Stimulated activated CD8-positive, alpha-beta memory T cell treated with anti-CD3 and anti-CD28 coated beads, Interleukin-15, amount 100 ng/mL, for 48 hours (primary cell): ENCODE results near the gene GABBR1.
A peak's percentile ranks its signal among the peaks of the same experiment; 100 is the strongest.
"Not testable (repeated sequence)": the region's sequence is repeated elsewhere in the genome, so short reads cannot be mapped to it uniquely, and the experiment has no call there.

Experiments
- DNase-seq, 2 donors: peaks; one replicate each; pipeline ENCODE4 v3.0.0-alpha.2; 2020; ENCODE audit warnings: low read depth in 2 of 2

GABBR1 gene

DNA sequence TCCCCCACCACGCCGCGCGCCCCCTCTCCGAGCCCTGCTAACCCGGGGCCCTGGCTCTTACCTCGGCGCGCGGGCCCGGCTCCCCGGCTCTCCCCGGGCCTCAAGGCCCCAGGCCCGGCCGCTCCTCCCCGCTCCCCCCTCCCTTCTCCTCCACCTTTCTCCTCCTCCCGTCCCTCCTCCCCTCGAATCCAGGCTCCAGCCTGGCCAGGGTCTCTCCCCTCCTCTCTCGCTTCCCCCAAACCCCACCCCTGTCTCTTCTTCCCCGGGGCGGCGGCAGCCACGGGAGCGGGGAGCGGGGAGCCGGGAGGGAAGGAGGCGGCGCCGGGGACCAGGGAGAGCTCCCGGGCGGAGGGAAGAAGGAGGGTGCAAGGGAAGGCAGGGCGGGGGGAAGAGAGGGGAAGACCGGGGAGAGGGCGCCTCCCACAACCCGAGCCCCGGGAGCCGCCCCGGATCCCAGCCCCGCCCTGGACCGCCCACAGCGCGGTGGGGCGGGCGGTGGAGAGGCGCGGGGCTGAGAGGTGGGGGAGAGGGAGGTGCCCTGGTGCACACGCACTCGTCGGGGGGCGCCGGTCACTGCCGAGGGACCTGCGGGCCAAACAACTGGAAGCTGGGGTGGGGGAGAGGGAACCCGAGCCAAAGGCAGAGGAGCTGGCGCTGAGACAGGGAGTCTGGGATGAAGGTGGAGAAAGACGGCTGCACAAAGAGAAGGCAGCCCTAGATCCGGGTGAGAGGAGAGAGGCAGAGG lies at the start of gene GABBR1:
TSS of gene GABBR1 (minus strand) at position 395 of the 745 bp plus-strand sequence. CDS start 798 bp downstream, outside the sequence.
- DNase-seq: peak; percentile 52 to 57

DNA sequence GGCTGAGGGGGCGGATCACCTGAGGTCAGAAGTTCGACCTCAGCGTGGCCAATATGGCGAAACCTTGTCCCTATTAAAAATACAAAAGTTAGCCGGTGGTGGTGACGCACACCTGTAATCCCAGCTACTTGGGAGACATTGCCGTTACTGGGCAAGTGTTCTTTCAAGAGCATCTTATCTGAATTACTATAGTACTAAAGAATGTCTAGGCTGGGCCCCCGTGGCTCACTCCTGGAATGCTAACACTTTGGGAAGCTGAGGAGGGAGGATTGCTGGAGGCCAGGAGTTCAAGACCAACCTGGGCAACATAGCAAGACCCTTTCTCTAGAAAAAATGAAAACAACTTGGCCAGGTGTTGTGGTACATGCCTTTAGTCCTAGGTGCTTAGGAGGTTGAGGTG lies 48.8 kb upstream of the GABBR1 start:
- no peak for DNase-seq

DNA sequence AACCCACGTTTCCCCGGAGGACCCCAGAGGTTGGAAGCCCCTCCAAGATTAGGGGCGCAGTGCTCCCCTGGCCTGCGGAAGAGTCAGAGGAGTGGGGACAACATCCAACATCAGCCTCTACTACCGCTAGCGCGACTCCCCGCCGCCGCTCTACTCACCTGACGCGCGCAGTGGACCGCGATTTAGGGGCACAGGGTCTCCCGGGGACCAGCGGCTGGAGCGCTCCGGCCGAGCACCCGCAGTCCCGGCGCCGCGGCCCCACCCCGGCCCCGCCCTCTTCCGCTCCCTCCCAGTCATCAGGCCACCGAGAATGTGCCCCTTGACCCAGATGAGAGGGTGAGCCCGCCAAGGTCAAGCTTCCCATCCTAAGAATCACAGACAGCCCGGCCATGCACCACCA lies 47.9 kb upstream of the GABBR1 start, which contains the start of gene ZFP57:
TSS of gene ZFP57 (minus strand) at position 249 of the 400 bp plus-strand sequence. CDS start 4,149 bp downstream, outside the sequence.
- DNase-seq: no peak

DNA sequence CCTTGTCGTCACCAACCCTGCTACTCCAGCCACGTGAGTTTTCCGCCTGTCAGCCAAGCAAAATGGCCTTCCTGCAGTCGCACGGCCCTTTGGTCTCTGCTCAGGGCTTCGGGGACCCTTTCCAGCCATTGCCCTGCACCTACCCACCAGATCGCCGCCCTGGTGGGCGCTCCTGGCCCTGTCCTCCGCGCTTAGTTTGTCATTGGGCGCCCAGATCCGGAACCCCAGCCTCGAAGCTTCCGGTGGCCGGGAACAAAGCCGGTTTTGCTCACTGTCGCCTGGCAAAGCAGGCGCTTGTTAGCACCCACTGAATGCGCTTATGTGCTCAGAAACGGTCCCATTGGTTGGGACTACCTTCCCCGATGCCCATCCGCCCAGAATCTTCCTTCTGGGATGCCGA lies 47.4 kb upstream of the GABBR1 start:
- no peak for DNase-seq

DNA sequence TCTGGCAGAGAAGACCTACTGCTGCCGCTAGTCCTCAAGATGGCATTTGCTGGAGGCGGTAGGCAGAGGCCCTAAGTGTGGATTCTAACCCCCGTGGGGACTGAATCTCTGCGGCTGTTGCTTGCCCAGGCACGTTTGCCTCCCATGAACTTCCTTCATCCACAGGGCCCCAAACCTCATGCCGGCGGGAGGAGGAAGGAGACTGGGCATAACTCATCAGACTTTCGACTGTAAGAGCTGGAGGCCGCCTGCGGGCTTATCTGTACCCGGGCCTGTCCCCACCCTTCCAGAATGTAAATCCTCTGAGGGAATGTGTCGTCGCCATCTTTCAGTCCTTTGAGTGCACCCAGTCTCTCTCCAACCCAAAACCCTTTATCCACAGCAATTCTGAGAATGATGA lies 47.0 kb upstream of the GABBR1 start:
- no peak for DNase-seq

DNA sequence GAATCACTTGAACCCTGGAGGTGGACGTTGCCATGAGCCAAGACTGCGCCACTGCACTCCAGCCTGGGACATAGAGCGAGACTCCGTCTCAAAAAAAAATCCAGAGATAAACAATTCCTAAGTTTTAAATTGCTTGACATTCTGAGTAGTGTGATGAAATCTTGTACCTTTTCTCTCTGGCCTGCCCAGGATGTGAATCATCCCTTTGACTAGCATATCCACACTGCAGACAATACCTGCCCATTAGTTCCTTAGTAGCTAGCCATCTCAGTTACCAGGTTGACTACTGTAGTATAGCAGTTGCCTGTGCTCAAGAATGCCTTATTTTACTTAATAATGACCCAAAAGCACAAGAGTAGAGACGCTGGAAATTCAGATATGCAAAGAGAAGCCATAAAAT lies 45.1 kb upstream of the GABBR1 start:
- DNase-seq: no peak

DNA sequence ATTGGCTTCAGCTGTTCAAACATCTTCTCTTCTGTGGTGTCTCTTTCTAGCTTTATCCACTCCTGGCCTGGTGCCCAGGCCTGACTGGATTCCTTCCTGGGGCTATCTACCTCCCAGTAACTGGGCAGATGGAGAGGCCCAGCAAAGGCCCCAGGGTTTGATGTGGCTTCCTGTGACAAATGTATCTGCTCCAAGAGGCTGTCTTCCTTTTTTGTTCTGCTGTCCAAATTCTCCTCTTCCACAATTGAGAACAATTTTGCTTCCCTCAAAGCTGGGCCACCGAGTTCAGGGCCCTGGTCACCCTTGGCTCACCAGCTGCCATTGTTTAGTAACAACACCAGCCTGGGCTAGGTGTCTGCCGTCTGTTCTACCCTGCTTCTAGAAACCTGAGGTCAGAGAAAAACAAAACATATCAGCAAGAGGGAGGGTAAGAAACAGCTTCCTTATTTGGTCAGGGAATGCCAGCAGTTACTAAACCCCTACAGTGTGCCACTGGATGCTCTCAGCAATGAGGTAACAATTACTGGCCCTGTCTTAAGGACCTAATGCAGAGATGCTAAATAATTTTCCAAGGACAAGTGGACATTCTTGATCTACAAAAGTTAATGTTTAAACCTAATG lies 44.1 kb upstream of the GABBR1 start:
- no peak for DNase-seq

DNA sequence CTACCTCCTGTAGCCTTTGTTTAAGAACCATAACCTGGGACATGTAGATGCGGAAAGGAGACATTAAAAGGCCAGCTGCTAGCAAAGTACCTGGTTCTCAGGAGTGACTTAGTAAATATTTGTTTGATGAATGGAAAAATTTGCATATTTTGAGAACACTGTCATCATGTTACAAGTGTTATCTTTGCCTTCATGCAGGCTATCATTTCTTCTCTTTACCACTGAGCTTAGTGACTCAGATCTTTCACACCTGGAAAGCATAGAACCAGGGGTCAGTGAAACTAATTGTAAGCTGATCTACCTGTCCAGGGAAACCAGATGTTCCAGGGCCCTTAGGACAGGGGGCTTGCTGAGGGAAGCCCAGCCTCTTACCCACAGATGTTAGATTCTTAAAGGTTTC lies 42.6 kb upstream of the GABBR1 start:
- DNase-seq: no peak

DNA sequence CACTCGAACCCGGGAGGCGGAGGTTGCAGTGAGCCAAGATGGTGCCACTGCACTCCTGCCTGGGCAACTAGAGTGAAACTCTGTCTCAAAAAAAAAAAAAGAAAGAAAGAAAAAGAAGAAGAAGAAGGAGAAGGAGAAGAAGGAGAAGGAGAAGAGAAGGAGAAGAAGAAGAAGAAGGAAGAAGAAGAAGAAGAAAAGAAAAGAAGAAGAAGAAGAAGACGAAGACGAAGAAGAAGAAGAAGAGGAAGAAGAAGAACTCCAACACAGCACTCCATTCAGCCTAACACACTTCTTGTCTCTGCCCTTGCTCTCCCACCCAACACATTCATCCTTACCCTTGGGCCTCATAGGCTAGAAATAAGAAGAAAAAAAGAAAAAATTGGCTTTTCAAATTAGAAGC lies 41.0 kb upstream of the GABBR1 start:
- no peak for DNase-seq

DNA sequence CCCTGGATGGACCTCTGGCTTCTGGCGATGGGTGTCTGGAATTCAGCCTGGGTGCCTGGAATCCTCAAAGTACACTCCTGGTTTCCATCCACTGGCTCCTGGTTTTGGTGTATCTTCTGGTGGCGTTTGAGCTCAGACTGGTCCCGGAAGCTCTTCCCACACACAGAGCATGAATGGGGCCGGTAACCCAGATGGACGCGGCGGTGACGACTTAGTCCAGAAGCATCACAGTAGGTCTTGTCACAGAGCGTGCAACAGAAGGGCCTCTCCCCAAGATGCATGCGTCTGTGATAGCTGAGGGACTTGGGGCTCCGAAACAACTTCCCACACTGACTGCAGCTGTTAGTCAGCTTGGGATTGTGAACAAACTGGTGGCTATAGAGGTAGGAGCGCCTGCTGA lies 40.2 kb upstream of the GABBR1 start:
- no peak for DNase-seq

DNA sequence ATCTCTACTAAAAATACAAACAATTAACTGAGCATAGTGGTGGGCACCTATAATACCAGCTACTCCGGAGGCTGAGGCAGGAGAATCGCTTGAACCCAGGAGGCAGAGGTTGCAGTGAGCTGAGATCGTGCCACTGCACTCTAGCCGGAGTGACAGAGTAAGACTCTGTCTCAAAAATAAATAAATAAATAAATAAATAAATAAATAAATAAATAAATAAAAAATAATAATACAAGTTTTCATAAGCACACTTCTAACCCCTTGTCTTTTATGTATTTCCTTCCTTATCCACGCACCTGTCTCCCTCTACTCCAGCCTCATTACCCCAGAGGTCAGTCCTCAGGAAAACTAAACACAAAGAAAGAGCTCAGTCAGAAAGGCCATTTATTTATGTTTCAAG lies 39.1 kb upstream of the GABBR1 start:
- not testable (repeated sequence) for DNase-seq

DNA sequence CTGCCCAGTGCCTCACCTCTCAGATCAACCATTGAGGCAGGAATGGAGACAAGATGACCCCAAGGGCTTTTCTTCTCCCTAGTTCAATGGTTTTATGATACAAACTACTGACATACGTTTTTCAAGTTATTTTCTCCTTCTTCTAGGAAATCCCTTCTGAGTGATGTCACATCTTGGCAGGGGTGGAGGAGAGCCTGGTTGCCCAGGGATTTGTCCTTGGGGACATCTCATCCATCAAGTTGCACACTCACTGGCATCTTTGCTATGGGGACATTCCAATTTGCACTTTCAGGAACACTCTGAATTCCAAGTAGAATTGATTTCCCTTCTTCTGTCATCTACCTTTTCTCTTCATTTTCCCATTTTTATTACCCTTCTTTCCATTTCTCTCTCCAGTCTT lies 38.0 kb upstream of the GABBR1 start:
- DNase-seq: no peak

DNA sequence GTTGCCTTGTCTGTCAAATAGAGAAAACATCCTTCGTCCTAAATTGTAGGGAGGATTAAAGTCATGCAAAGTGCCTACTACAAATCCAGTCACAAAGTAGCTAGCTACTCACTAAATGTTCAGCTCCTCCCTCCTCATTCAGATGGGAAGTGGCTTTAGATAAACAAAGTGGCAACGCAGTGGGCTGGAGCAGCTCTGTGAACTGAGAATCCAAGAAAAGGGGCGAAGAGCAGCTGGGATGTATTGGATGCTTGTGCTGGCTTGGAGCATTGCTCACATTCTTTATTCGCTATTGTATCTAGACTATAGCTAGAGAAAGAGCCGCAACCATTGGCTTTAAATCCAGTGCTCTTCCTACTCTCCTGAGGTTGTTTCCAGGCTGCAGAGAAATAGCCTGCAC lies 34.2 kb upstream of the GABBR1 start:
- no peak for DNase-seq

DNA sequence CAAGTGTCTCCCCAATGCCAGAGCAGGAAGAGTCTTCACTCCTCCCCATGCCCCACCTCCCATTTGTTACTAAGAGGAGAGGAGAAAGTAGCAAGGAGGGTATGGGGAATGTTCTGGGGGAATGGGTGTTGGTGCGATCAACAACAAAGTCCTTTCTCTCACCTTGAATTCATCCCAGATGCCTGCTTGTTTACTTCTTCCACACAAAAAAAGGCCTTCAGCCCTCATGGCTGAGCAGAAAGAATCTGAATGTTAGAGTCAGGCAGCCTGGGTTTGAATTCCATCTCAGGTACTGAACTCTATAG lies 33.8 kb upstream of the GABBR1 start:
- DNase-seq: no peak

DNA sequence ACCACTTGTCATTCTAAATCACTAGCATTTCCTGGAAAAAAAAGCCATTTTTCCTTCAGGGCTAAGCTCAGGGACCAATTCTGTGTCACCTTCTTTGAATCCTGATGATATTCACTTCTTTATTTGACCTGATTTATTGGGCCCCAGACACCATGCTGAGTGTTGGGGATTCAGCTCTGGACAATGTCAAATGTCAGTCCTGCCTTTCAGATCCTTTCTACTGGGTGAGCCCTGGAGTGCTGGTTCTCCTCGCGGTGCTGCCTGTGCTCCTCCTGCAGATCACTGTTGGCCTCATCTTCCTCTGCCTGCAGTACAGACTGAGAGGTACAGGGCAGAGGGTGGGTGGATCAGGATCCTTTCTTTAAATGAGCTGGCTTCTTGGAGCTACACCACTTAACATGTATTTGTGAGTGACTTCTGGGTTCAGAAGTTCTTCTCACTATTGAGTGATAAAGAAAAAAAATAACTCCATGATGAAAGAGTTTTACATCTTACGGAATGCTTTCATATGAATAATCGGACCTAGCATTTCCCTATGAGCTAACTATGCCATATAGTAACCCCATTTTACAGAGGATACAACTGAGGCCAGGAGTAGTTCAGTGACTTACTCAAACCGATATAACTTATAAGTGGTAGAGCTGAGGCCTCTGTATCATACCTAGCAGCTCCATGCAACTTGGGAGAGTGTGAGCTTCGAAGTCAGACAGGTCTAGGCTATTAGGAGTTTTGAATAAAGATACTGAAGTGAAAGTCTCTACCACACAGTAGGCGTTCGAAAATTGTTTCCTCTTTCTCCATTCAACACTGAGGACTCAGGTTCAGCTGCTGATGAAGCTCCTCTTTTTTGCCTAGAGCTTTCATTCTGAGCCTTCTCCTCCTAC lies 33.2 kb upstream of the GABBR1 start:
- no peak for DNase-seq

DNA sequence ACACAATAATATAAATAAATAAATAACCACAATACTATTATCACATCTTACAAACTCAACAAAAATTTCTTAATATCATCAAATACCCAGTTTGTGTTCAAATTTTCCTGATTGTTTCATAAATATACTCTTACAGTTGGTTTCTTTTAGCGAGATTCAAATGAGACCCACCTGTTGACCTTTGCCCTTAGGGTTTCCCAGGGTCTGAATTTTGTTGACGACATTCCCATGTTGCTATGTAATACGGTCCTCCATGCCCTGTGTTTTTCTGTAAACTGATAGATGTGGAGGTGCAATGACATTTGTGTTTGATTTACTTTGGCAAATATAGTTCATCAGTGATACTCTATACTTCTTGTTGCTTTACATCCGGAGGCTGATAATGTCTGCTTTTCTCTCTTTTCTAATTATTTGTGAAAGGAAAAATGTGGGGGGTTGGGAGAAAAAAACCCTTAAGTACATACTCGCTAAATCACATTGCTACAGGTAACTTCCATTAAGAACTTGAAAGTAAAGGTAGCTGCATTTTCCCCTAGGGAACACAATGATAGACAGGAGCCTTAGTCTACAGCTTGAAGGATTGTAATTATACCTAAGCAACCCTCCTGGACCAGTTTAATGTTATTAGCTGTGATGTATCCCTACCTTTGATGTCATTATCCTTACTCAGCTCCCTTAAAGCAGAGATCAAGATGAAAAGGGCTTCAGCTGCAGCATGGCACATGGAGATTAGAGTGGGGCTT lies 30.5 kb upstream of the GABBR1 start:
- DNase-seq: no peak

DNA sequence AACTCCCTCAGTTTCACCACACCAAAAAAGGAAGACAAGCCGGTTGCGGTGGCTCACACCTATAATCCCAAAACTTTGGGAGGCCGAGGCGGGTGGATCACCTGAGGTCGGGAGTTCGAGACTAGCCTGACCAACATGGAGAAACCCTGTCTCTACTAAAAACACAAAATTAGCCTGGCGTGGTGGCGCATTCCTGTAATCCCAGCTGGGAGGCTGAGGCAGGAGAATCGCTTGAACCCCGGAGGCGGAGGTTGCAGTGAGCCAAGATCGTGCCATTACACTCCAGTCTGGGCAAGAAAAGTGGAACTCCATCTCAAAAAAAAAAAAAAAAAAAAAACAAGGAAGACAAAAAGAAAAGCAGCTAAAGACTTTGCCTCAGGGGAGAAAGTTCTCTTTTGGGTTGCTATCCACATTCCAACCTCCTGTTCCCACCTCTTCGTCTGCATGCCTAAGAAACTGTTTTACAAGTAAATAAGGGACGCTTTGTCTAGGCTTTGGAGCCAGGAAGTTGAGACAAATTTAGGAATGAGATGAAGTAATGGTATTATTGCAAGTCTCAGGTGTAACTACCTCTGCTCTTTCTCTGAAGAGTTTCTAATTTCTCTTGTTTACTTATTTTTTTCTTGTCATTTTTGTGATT lies 28.6 kb upstream of the GABBR1 start:
- not testable (repeated sequence) for DNase-seq

DNA sequence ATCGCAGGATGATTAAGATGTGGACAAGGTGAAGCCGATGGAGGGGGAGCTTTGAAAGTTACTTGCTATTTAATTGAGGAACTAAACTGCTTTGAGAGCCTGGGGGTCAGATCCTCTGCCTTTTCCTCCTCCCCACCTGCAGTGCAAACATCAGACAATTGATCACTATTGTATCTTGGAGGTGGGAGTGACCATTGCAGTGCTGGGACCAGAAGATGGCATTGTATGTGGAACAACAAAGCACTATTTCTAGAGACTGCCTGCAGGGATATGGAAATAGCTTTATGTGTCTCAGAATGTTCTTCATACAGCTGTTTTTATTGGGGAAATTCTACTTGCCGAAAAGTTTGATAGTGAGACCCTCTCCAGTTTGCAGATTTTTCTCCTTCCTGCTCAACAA lies 28.1 kb upstream of the GABBR1 start:
- no peak for DNase-seq

DNA sequence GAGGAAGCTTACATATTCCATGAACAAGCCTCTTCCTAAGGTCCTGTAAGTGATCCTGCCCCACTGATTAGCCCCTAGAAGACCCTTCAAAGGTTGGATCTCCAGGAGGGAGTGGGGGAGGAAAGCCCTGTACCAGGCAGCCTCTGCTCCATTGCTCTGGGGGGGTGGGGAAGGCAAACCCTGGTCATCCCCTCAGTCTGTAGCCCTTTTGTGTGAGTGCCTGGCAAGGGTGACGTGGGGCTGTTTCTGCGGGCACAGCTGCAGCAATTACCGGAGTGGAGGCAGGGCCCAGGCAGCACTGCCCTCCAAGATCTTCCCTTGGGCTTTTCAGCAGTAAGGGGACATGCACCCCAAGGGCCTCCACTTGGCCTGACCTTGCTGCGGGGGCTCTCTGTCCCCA lies 23.8 kb upstream of the GABBR1 start, which contains the start of gene MOG:
TSS of gene MOG (plus strand) at position 295 of the 400 bp plus-strand sequence. CDS start 118 bp downstream, outside the sequence.
- DNase-seq: no peak

DNA sequence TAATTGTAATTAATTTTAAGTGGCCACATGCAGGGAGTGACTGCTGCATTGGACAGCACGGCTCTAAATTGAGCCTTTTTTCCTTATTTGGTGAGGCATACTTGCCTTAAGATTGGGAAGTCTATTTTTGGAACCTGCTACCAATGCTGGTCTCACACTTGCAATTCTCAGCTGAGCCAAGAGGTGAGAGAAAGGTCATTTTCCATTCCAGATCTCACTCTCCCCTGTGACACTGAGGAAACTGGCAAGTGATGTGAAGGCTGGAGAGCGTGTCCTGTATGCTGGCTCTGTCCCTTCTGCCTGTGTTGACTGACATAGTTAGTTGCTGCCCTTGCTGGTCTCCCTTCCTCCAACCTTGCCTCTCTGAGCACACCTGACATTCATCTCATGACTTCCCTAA lies 23.2 kb upstream of the GABBR1 start:
- no peak for DNase-seq

DNA sequence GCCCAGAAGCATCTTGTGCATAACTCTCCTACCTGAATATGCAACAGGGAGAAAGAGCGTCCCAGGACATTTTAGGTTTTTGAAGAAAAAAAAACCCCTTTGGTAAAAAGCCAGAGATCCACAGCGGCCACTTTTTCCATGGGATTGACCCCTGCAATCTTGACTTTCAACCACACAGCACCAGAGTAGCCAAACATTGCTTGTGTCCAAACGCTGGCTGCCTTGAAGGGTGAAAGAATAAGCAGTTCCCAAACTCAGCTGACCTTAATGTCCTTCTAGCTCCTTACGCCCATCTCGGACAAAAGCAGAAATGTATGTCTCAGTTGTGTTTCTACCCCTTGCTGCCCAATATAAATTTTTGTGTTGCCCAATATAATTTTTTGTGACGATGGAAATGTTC lies 22.7 kb upstream of the GABBR1 start:
- no peak for DNase-seq
